Thoracic aorta (tissue), 2 donors: ENCODE data around the gene TMCO1. TPM values are rescaled to one million over a fixed set of nuclear protein-coding genes. Genes with fewer than 3 reads are reported as not detected.

Experiments
- ATAC-seq: fragments of 150-250 bp; one replicate; pipeline ENCODE4 v1.8.0; 2017; ENCODE audit warnings: low read depth; ENCODE audit not compliant: insufficient number of reproducible peaks, low FRiP score
- DNase-seq: peaks from one replicate; pipeline ENCODE4 v3.0.0-alpha.2; 2020; ENCODE audit warnings: low spot score
- H3K27ac ChIP-seq, 2 donors: fragments of 200-600 bp; sonication (generic); 1 replicate in 1 of 2; 2 replicates in 1 of 2; pipeline ENCODE4 v1.5.1; 2016; ENCODE audit warnings: mild to moderate bottlenecking in 2 of 2, moderate library complexity in 2 of 2
- H3K27me3 ChIP-seq: fragments of 200-600 bp; sonication (generic); replicated peaks from 2 replicates; pipeline ENCODE4 v1.6.0; 2016; ENCODE audit warnings: mild to moderate bottlenecking; ENCODE audit not compliant: insufficient read depth
- H3K36me3 ChIP-seq: fragments of 200-600 bp; sonication (generic); one replicate; pipeline ENCODE4 v1.5.1; 2016
- H3K4me1 ChIP-seq, 2 donors: fragments of 200-600 bp; sonication (generic); 1 replicate in 1 of 2; 2 replicates in 1 of 2; pipeline versions ENCODE4 v1.5.1 to v1.6.0; 2016; ENCODE audit warnings: low read depth in 2 of 2, mild to moderate bottlenecking in 1 of 2; ENCODE audit not compliant: control insufficient read depth in 1 of 2
- H3K4me3 ChIP-seq: fragments of 200-600 bp; sonication (generic); 2 replicates; pipeline ENCODE4 v1.5.1; 2016; ENCODE audit warnings: mild to moderate bottlenecking
- H3K9me3 ChIP-seq: fragments of 200-600 bp; sonication (generic); 2 replicates; pipeline ENCODE4 v1.5.1; 2016
- total RNA-seq, 2 donors: library from RNA; depleted of rRNA; stranded (reverse); fragments of >200 nt; gene quantifications; one replicate each; pipeline versions ENCODE4 v1.1.0 to v1.2.3, GENCODE V29; 2016
- TF ChIP-seq, protein P1 (sequence below): fragments of 200-600 bp; sonication (generic); IDR thresholded peaks from one replicate; pipeline ENCODE4 v1.5.1; 2019; ENCODE audit warnings: antibody characterized with exemption

The TMCO1 gene
- total RNA-seq, 2 donors from 2014 or later = 37.5 to 53.7 TPM

DNA sequence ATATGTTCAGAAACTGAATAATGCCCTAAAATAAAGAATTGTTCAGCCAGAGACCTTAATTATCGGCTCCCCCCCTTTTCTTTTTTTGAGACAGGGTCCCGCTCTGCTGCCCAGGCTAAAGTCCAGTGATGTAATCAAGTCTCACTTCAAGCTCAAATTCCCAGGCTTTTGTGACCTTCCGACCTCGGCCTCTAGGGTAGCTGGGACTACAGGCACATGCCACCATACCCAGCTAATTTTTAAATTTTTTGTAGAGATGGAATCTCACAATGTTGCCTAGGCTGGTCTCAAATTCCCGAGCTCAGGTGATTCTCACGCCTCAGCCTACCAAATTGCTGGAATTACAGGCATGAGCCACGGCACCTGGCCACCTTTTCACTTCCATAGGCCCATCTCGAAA lies 26.5 kb downstream of the TMCO1 start:
- H3K36me3 ChIP-seq = peaks cover 25% of the 10 kb centered on the region
- no peak for DNase-seq
- TF ChIP-seq, protein P1, sequence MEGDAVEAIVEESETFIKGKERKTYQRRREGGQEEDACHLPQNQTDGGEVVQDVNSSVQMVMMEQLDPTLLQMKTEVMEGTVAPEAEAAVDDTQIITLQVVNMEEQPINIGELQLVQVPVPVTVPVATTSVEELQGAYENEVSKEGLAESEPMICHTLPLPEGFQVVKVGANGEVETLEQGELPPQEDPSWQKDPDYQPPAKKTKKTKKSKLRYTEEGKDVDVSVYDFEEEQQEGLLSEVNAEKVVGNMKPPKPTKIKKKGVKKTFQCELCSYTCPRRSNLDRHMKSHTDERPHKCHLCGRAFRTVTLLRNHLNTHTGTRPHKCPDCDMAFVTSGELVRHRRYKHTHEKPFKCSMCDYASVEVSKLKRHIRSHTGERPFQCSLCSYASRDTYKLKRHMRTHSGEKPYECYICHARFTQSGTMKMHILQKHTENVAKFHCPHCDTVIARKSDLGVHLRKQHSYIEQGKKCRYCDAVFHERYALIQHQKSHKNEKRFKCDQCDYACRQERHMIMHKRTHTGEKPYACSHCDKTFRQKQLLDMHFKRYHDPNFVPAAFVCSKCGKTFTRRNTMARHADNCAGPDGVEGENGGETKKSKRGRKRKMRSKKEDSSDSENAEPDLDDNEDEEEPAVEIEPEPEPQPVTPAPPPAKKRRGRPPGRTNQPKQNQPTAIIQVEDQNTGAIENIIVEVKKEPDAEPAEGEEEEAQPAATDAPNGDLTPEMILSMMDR = no peak

DNA sequence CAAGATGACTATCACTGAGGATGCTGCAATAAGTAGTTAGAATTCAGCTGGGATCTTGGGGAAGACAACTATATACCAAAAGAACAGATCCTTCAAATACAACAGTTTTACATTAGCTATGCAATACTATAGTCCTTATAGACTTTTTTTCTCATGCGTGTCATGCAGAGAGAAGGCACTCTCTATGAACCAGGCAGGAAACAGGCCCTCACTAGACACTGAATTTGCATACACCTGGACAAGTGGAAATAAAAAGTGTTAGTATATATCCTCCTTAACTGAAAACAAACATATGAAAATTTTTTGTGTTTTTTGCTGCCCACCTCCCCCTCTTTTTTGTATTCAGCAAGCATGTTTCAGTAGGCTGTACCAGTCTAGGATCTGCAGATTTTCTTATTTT lies 29.9 kb downstream of the TMCO1 start:
- no peaks in the 10 kb centered on the region for H3K27me3 ChIP-seq
- H3K36me3 ChIP-seq = peaks cover 19% of the 10 kb centered on the region

More for the DNA sequence above, 26.5 kb downstream of the TMCO1 start:
- Histone ChIP-seq H3K27me3 (no peaks in the 10 kb centered on the region), H3K9me3 (no peaks in the 10 kb centered on the region), H3K27ac (no peak overlapping the region), H3K4me3 (no peak overlapping the region), H3K4me1 (no peaks in the 10 kb centered on the region)
- no peak for ATAC-seq

DNA sequence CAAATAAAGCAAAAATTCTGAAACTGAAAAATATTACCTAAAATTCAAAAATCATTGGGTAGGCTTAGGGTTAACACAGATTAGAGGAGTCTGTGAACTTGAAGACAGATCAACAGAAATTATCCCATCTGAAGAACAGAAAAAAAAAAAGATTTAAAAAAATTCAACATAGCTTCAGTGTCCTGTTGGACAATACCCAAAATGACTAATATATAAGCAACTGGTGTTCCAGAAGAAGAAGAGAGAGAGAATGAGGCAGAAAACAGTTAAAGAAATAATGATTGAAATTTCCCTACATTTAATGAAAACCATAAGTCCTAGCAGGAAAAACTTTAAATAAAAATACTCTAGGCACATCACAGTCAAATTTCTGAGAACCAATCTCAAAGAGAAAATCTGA lies 31.5 kb downstream of the TMCO1 start:
- no peaks in the 10 kb centered on the region for H3K4me1 ChIP-seq
- no peaks in the 10 kb centered on the region for H3K27me3 ChIP-seq
- ATAC-seq = no peak
- no peak for DNase-seq
- no peaks in the 10 kb centered on the region for H3K9me3 ChIP-seq
- H3K36me3 ChIP-seq = peaks cover 23% of the 10 kb centered on the region
- H3K27ac ChIP-seq = no peak overlapping the region
- H3K4me3 ChIP-seq = no peak overlapping the region
- TF ChIP-seq, protein P1 = no peak

More for the DNA sequence above, 29.9 kb downstream of the TMCO1 start:
- no peaks in the 10 kb centered on the region for H3K4me1 ChIP-seq
- ATAC-seq (no peak), DNase-seq (no peak)
- H3K9me3 ChIP-seq = no peaks in the 10 kb centered on the region
- TF ChIP-seq, protein P1 = no peak
- no peak overlapping the region for H3K4me3 ChIP-seq
- H3K27ac ChIP-seq = no peak overlapping the region

DNA sequence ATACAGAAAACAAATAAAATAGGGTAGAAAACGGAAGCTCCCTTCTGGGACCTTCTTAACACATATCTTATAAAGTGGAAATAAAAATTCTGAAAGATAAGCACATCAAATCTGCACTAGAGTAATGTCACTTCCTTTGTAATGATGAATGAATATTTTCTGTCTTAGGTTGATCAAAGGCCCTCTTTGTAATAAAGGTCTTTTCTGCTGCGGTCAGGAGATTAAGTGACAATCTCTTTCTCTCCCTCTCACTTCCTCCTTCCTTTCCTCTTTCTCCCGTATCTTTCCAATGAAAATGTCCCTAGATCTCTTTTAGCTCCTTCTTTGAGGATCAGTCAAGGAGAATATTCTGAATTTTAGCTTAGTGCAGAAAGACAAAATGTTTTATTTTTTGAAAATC lies 33.8 kb downstream of the TMCO1 start:
- no peak overlapping the region for H3K4me3 ChIP-seq
- DNase-seq (no peak), ATAC-seq (no peak)
- TF ChIP-seq, protein P1 = no peak
- no peaks in the 10 kb centered on the region for H3K9me3 ChIP-seq
- no peaks in the 10 kb centered on the region for H3K4me1 ChIP-seq
- peaks cover 4% of the 10 kb centered on the region for H3K36me3 ChIP-seq
- H3K27ac ChIP-seq = no peak overlapping the region
- H3K27me3 ChIP-seq = no peaks in the 10 kb centered on the region

DNA sequence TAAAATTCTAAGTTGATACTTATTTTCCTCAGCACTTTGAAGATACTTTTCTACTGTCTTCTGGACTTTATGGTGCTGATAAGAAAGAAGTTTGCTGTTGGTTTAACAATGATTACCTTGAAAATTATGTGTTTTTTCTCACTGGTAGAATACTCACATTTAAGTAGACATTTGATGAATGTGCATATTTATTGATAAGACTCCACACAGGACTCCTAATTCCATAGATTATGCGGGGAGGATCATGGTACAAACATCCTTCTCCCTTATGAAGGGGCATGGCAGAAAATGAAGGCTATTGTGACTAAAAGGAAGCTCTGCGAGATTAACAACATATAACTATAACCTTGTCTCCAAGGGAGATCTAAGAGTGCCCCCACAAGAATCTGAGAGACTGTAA lies 41.8 kb downstream of the TMCO1 start:
- ATAC-seq (no peak), DNase-seq (no peak)
- peaks cover 9% of the 10 kb centered on the region for H3K36me3 ChIP-seq
- no peak overlapping the region for H3K27ac ChIP-seq
- no peak overlapping the region for H3K4me3 ChIP-seq
- TF ChIP-seq, protein P1 = no peak
- no peaks in the 10 kb centered on the region for H3K9me3 ChIP-seq
- no peaks in the 10 kb centered on the region for H3K4me1 ChIP-seq
- H3K27me3 ChIP-seq = no peaks in the 10 kb centered on the region
